AG20443 (cell line): ENCODE measurements around the gene ALDH1L2.
"Not testable (repeated sequence)": the region's sequence is repeated elsewhere in the genome, so short reads cannot be mapped to it uniquely, and the experiment has no call there.

Source experiments
- DNase-seq: peaks from one replicate; pipeline ENCODE4 v3.0.0; 2012; ENCODE audit warnings: low spot score, mixed read lengths

Gene ALDH1L2

DNA sequence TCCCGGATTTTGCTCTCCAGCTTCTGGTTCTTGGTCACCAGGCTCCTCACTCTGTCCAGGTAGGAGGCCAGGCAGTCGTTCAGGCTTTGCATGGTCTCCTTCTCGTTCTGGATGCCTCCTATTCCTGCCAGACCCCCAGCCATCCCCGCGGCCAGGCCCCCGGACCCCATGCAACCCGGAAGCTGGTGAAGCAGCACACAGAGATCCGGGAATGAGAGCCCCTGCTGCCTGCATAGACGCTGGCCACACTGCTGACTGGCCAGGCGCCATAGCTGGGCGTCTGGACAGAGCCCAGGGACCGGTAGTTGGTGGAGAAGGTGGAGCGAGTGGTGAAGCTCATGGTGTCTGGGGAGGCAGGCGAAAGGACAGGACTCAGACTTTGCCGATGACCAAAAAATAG is 106.6 kb downstream of the ALDH1L2 start:
- DNase-seq, result not testable (repeated sequence)

GRCh38 chr12:104976703-104977102 is 107.6 kb downstream of the ALDH1L2 start:
- no peak for DNase-seq

GRCh38 chr12:104975587-104976343 is 108.5 kb downstream of the ALDH1L2 start:
- peak; percentile 50 for DNase-seq

- DNase-seq, result peak; percentile 30
Observed at GRCh38 chr12:104974626-104975290, 109.5 kb downstream of the ALDH1L2 start.

GRCh38 chr12:104973250-104973649 is 111.0 kb downstream of the ALDH1L2 start:
- no peak for DNase-seq

GRCh38 chr12:104971306-104971705 is 113.0 kb downstream of the ALDH1L2 start:
- peak; percentile 31 for DNase-seq
